SJSA1 (cell line): ENCODE measurements around the gene LTB4R. TPM values are rescaled to one million over a fixed set of nuclear protein-coding genes. Genes with fewer than 3 reads are reported as not detected.
A peak's percentile ranks its signal among the peaks of the same experiment; 100 is the strongest.

Experiments used
- DNase-seq, 2 experiments: peaks; one replicate each; pipeline ENCODE4 v3.0.0-alpha.2; 2015 to 2020; ENCODE audit warnings: low spot score in 2 of 2, low read depth in 1 of 2
- H3K27ac ChIP-seq: fragments of 250-450 bp; sonication (Bioruptor Pico); 2 replicates; pipeline ENCODE4 v1.5.1; 2020; ENCODE audit warnings: mild to moderate bottlenecking, moderate library complexity
- H3K27me3 ChIP-seq: fragments of 250-450 bp; sonication (Bioruptor Pico); replicated peaks from 2 replicates; pipeline ENCODE4 v1.5.1; 2020; ENCODE audit warnings: mild to moderate bottlenecking, moderate library complexity
- H3K36me3 ChIP-seq: fragments of 250-450 bp; sonication (Bioruptor Pico); 2 replicates; pipeline ENCODE4 v1.5.1; 2020; ENCODE audit warnings: mild to moderate bottlenecking
- H3K4me1 ChIP-seq: fragments of 250-450 bp; sonication (Bioruptor Pico); replicated peaks from 2 replicates; pipeline ENCODE4 v1.6.1; 2021; ENCODE audit warnings: mild to moderate bottlenecking
- H3K4me3 ChIP-seq: fragments of 250-450 bp; sonication (Bioruptor Pico); 2 replicates; pipeline ENCODE4 v1.5.1; 2020; ENCODE audit warnings: mild to moderate bottlenecking
- H3K9me3 ChIP-seq: fragments of 250-450 bp; sonication (Bioruptor Pico); replicated peaks from 2 replicates; pipeline ENCODE4 v1.5.1; 2020; ENCODE audit warnings: mild to moderate bottlenecking
- total RNA-seq: library from RNA; depleted of rRNA; stranded (reverse); fragments of >200 nt; shearing (Covaris generic); gene quantifications from 2 replicates; pipeline ENCODE4 v1.2.3, GENCODE V29; 2014

LTB4R gene
- total RNA-seq, 1 experiment from 2014 or later: 2.1 TPM

- Histone ChIP-seq H3K9me3 (no peaks in the 10 kb centered on the region), H3K4me3 (peak within 1 kb of the TSS; percentile 83), H3K27me3 (no peaks in the 10 kb centered on the region), H3K27ac (peak within 1 kb of the TSS; percentile 92), H3K4me1 (peaks cover 10% of the 10 kb centered on the region), H3K36me3 (peaks cover 3% of the 10 kb centered on the region; the same call in 1 of the 2 replicates)
- DNase-seq: peak; percentile 71 to 78
These were observed 40.0 kb upstream of the LTB4R start, which contains the start of gene RABGGTA for GRCh38 chr14:24271134-24271833. RABGGTA (minus strand) TSS chr14:24271597; CDS start chr14:24271115, 482 bp downstream.

GRCh38 chr14:24271834-24272263, 39.5 kb upstream of the LTB4R start:
- Histone ChIP-seq H3K4me3 (peak overlapping the region; percentile 83), H3K9me3 (no peaks in the 10 kb centered on the region), H3K4me1 (peaks cover 10% of the 10 kb centered on the region), H3K36me3 (peaks cover 3% of the 10 kb centered on the region; the same call in 1 of the 2 replicates), H3K27ac (no peak overlapping the region), H3K27me3 (no peaks in the 10 kb centered on the region)
- DNase-seq: no peak

- no peak overlapping the region for H3K4me3 ChIP-seq
- H3K9me3 ChIP-seq: no peaks in the 10 kb centered on the region
- H3K27me3 ChIP-seq: no peaks in the 10 kb centered on the region
- no peak for DNase-seq
- H3K27ac ChIP-seq: no peak overlapping the region
- peaks cover 10% of the 10 kb centered on the region for H3K4me1 ChIP-seq
- H3K36me3 ChIP-seq: peaks cover 3% of the 10 kb centered on the region; the same call in 1 of the 2 replicates
These were observed 38.8 kb upstream of the LTB4R start for GRCh38 chr14:24272467-24272866.

- Histone ChIP-seq H3K27ac (no peak overlapping the region), H3K4me3 (no peak overlapping the region), H3K27me3 (no peaks in the 10 kb centered on the region), H3K9me3 (no peaks in the 10 kb centered on the region), H3K36me3 (peaks cover 3% of the 10 kb centered on the region; the same call in 1 of the 2 replicates), H3K4me1 (peaks cover 10% of the 10 kb centered on the region)
- no peak for DNase-seq
These were observed 37.8 kb upstream of the LTB4R start for GRCh38 chr14:24273422-24273998.

- H3K4me3 ChIP-seq: no peak overlapping the region
- H3K27ac ChIP-seq: no peak overlapping the region
- no peak for DNase-seq
- H3K36me3 ChIP-seq: peaks cover 3% of the 10 kb centered on the region; the same call in 1 of the 2 replicates
- peaks cover 10% of the 10 kb centered on the region for H3K4me1 ChIP-seq
- H3K27me3 ChIP-seq: no peaks in the 10 kb centered on the region
- no peaks in the 10 kb centered on the region for H3K9me3 ChIP-seq
These were observed 37.2 kb upstream of the LTB4R start for GRCh38 chr14:24274101-24274543.

GRCh38 chr14:24277071-24277470, 34.2 kb upstream of the LTB4R start:
- no peaks in the 10 kb centered on the region for H3K36me3 ChIP-seq
- DNase-seq: no peak
- no peaks in the 10 kb centered on the region for H3K27me3 ChIP-seq
- H3K4me3 ChIP-seq: no peak overlapping the region
- no peak overlapping the region for H3K27ac ChIP-seq
- no peaks in the 10 kb centered on the region for H3K9me3 ChIP-seq
- no peaks in the 10 kb centered on the region for H3K4me1 ChIP-seq

GRCh38 chr14:24277606-24278321, 33.5 kb upstream of the LTB4R start:
- H3K9me3 ChIP-seq: no peaks in the 10 kb centered on the region
- H3K27ac ChIP-seq: no peak overlapping the region
- H3K4me3 ChIP-seq: no peak overlapping the region
- H3K36me3 ChIP-seq: no peaks in the 10 kb centered on the region
- no peaks in the 10 kb centered on the region for H3K4me1 ChIP-seq
- no peak for DNase-seq
- H3K27me3 ChIP-seq: no peaks in the 10 kb centered on the region

- H3K9me3 ChIP-seq: no peaks in the 10 kb centered on the region
- no peak for DNase-seq
- H3K4me3 ChIP-seq: no peak overlapping the region
- no peaks in the 10 kb centered on the region for H3K4me1 ChIP-seq
- H3K27ac ChIP-seq: no peak overlapping the region
- H3K27me3 ChIP-seq: no peaks in the 10 kb centered on the region
- no peaks in the 10 kb centered on the region for H3K36me3 ChIP-seq
These were observed 32.9 kb upstream of the LTB4R start for GRCh38 chr14:24278424-24278823.

GRCh38 chr14:24279301-24280186, 31.8 kb upstream of the LTB4R start:
- Histone ChIP-seq H3K27ac (no peak overlapping the region), H3K27me3 (no peaks in the 10 kb centered on the region), H3K36me3 (no peaks in the 10 kb centered on the region), H3K4me1 (no peaks in the 10 kb centered on the region), H3K9me3 (no peaks in the 10 kb centered on the region), H3K4me3 (no peak overlapping the region)
- DNase-seq: no peak

GRCh38 chr14:24280797-24281460, 30.4 kb upstream of the LTB4R start:
- H3K9me3 ChIP-seq: no peaks in the 10 kb centered on the region
- no peak overlapping the region for H3K4me3 ChIP-seq
- DNase-seq: no peak
- no peaks in the 10 kb centered on the region for H3K27me3 ChIP-seq
- H3K4me1 ChIP-seq: no peaks in the 10 kb centered on the region
- H3K27ac ChIP-seq: no peak overlapping the region
- H3K36me3 ChIP-seq: no peaks in the 10 kb centered on the region

- DNase-seq: no peak
- no peak overlapping the region for H3K4me3 ChIP-seq
- H3K36me3 ChIP-seq: no peaks in the 10 kb centered on the region
- H3K27ac ChIP-seq: no peak overlapping the region
- no peaks in the 10 kb centered on the region for H3K27me3 ChIP-seq
- H3K9me3 ChIP-seq: no peaks in the 10 kb centered on the region
- no peaks in the 10 kb centered on the region for H3K4me1 ChIP-seq
These were observed 29.7 kb upstream of the LTB4R start for GRCh38 chr14:24281636-24282035.

- Histone ChIP-seq H3K27me3 (no peaks in the 10 kb centered on the region), H3K4me3 (no peak overlapping the region), H3K9me3 (no peaks in the 10 kb centered on the region), H3K27ac (no peak overlapping the region), H3K4me1 (no peaks in the 10 kb centered on the region), H3K36me3 (no peaks in the 10 kb centered on the region)
- no peak for DNase-seq
These were observed 28.6 kb upstream of the LTB4R start for GRCh38 chr14:24282736-24283135.
